GM18508 (cell line): ENCODE results near the gene SLC12A3.

Experiments
- ATAC-seq: cut with Tn5 transposase; IDR thresholded peaks from one replicate; pipeline ENCODE4 v1.9.1; 2021; ENCODE audit warnings: moderate number of reproducible peaks; ENCODE audit not compliant: insufficient read depth, unreplicated experiment

Gene SLC12A3, protein sequence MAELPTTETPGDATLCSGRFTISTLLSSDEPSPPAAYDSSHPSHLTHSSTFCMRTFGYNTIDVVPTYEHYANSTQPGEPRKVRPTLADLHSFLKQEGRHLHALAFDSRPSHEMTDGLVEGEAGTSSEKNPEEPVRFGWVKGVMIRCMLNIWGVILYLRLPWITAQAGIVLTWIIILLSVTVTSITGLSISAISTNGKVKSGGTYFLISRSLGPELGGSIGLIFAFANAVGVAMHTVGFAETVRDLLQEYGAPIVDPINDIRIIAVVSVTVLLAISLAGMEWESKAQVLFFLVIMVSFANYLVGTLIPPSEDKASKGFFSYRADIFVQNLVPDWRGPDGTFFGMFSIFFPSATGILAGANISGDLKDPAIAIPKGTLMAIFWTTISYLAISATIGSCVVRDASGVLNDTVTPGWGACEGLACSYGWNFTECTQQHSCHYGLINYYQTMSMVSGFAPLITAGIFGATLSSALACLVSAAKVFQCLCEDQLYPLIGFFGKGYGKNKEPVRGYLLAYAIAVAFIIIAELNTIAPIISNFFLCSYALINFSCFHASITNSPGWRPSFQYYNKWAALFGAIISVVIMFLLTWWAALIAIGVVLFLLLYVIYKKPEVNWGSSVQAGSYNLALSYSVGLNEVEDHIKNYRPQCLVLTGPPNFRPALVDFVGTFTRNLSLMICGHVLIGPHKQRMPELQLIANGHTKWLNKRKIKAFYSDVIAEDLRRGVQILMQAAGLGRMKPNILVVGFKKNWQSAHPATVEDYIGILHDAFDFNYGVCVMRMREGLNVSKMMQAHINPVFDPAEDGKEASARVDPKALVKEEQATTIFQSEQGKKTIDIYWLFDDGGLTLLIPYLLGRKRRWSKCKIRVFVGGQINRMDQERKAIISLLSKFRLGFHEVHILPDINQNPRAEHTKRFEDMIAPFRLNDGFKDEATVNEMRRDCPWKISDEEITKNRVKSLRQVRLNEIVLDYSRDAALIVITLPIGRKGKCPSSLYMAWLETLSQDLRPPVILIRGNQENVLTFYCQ

DNA sequence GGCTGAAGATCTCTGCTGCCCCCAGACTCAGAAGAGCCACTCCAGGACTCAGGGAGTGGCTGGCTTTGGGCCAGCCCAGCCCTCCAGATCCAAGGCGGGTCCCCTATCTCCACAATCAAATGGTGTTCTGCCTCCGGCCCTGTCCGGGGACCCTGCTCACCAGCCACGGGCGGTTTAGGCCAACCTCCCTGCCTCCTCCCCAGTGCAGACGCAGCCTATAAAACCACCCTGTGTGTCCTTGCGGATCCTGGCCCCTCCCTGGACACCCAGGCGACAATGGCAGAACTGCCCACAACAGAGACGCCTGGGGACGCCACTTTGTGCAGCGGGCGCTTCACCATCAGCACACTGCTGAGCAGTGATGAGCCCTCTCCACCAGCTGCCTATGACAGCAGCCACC is at the start of gene SLC12A3:
Gene SLC12A3, plus strand, starts transcription at position 248 of the 400 bp plus-strand sequence. Its CDS starts 29 bp downstream, at position 277.
- ATAC-seq: no peak

DNA sequence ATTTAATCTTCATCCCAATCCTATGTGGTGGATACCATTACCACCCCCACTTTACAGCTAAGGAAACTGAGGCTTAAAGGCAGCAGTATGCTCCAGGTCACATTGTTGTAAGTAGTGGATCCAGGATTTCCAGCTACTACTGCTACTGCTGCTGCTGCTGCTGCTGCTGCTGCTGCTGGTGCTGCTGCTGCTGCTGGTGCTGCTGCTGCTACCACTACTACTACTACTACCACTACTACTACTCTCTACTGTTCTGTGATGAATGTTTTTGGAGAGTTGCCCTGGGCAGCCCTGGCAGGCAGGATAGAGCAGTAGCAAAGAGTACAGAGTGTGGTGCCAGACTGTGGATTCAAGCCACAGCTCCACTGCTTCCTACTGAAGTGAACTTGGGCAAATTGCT is 49.3 kb upstream of the SLC12A3 start:
- ATAC-seq: no peak

DNA sequence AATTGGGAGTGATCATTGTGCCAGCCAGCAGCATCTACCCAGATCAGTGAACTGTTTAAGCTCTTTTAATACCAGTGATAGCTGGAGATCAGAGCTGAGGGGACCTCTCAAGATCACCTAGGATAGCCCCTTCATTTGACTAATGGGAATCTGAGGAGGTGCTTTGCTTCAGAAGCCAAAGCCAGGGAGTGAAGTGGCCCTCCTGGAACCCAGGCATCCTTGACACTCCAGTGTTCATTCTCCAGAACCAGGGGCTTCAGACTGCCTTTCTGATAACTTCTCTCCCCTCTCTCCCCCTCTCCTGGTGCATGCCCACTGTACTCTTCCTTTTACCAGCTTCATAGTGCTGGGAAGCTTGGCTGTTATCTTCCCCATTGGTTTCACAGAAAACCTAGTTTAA is 48.0 kb upstream of the SLC12A3 start:
- ATAC-seq: no peak

DNA sequence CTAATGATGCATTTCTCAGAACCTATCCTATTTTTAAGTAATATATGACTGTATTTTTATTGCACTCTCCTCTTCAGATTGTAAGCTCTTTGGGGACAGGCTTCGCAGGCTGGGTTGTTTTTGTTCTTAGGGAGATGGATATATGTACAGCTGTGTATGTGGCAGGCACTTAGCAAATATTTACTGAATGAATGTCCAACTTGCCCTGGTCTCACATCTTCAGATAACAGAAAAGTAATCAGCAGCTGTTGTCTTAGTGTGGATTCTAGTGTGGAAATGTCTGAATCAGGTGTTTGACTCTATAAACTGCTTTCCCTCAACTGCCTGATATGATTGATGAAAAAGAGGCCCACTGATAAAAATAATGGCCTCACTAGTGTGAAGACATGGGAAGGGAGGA is 47.1 kb upstream of the SLC12A3 start:
- ATAC-seq: no peak

DNA sequence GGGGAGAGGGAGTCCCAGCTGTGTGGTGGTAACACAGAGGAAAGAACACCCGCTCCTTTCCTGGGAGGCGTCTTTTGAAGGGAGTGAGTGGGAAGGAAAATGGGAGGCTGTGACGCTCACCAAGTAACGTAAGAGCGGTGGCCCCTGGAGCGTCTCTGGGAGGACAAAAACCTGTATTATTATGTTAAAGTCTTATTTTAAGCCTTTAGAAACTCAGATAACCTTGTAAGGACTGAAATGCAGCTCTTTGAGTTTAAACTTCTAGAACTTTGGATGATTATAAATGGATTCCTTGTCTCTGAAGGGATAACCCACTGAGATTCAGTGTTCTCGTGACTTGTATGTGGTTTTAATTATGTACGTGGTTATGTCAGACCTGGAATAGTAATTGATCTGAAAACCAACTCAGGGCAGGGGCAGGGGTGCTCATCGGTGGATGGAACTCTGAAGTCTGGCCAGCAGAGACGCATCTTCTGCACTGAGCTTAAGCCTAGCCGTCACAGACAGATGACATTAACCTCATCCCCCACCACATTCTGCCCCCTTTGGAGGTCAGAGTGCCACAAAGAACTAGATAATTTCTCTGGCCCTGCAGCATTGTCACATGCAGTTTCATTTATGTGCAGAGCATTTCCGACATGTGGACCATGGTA is 41.8 kb upstream of the SLC12A3 start:
- ATAC-seq: no peak

DNA sequence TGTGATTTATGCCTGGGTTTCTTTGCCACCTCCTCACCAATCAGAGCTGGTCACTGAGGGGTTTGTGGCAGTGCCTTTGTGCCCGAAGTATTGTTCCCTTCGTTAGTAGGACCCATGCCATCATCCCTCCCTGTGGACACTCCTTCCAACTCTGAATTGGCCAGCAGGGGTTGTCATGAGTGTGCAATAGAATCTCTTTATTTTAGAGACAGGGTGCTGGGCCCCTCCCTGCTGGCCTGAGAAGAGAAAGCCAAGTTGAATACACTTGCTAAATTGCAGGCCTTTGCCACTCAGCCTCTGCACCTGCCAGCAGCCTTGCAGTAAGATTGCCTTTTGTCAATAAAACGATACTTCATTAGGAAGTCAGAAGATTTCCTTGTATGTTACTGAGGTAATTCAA is 40.7 kb upstream of the SLC12A3 start:
- ATAC-seq: no peak

DNA sequence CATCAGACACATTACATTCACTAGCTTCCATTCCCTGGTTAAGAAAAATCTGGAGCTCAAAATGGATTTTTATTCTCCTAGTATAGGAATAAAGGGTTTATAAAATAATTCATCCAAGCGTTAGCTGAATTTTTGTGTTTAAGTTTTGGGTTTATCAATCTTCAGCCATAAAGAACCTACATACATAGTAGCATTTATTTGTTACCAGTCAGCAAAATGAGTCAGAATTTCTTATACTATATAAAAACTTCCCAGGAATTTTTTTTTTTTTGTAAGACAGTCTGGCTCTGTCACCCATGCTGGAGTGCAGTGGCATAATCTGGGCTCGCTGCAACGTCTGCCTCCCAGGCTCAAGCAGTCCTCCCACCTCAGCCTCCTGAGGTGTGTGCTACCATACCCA is 40.2 kb upstream of the SLC12A3 start:
- no peak for ATAC-seq

DNA sequence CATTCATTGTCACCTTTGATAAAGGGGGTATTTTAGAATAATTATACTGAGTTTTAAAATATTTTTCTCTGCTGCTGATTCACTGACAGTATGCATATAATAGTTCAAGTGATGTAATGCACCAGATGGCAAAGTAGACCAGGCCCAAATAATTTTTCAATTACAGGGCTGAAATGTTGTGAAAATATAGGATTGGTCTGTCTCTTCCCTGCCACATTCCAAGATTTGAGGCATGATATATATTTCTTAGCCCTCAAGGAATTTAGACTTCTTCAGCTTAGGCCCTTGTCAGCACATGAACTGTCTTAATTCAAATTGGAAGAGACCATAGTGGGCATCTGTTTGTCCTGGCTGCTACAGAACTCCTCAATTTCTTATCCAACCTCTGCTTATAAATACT is 39.2 kb upstream of the SLC12A3 start:
- ATAC-seq: no peak

DNA sequence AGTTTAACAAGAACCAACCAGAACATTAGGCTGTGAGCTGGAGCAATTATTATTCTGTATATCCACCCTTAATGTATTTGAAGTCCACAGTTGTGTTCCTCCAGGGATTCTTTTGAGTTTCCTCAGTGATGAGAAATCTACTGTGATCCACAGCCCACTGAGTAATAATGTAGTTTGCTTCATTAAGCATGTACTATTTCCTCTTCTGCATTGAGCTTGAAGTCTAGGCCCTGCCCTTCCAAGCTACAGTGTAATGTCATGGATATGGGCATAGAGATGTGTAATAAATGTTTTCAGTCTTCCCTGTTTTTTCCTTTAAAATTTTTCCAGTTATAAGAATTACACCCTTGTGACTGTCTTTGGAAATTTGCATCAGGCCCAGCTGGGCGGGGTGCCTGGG is 36.4 kb upstream of the SLC12A3 start:
- ATAC-seq: no peak

DNA sequence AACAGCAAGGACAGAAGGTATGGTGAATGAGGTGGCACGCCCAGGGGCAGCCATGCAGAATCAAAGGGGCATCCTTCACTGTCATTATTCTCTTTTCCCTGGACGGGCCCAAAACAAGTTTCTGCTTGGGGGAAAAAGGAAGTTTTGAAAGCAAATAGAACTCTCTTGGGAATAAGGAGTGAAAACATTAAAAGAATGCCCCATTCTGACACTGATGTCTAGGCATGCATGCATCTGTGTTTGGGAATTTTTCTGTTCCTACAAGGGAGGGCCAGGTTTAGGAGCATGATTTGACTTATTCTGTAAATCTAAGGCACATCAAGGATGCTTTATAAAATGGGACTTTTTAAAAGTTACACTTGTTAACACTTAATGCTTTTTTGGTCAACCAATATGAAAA is 34.3 kb upstream of the SLC12A3 start:
- ATAC-seq: no peak

DNA sequence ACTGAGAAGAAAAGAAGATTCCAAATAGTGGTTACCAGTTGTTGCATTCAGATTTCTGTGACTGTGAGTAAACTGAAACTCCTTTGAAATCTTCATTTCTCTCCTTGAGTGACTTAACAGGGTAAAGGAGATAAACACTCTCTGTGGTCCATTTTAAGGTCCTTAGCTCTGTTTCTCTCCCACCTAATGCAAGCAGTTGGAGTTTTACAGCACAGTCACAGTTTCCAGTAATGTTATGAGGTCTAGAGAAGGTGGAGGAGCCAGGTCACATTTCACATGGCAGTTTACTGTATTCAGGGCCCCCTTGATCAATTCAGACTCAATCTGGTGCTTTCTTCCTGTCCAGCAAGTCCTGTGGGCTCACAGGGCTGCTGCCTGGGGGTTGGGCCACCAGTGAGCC is 32.2 kb upstream of the SLC12A3 start:
- ATAC-seq: no peak

DNA sequence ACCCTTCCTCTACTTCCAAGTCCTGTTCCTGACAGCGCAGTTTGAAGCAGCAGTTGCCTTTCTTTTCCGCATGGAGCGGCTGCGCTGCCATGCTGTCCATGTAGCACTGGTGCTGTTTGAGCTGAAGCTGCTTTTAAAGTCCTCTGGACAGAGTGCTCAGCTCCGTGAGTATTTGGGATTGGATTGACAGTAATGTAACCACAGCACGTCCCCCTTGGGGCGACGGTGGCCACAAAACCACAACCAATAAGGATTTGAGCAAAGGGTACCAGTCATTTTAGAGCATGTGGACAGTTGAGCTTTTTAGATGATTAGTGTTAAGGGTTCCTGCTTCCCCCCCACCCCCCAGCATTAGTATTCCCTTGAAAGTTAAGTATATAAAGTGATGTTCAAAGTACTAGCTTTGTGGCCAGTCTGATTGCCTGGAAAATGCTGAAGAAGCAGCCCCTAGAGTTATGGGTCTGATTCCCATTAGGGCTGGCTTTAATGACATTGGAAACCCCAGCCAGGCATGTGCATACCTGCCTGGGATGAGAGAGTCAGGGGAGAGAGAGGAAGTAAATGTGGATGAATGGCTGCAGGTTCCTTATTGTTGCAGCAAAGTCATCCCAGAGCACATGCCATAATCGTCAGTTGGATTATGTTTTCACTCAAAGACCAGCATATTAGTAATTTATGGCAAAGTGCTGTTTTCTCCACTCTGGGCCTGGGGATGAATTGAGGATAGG is 31.6 kb upstream of the SLC12A3 start:
- no peak for ATAC-seq

DNA sequence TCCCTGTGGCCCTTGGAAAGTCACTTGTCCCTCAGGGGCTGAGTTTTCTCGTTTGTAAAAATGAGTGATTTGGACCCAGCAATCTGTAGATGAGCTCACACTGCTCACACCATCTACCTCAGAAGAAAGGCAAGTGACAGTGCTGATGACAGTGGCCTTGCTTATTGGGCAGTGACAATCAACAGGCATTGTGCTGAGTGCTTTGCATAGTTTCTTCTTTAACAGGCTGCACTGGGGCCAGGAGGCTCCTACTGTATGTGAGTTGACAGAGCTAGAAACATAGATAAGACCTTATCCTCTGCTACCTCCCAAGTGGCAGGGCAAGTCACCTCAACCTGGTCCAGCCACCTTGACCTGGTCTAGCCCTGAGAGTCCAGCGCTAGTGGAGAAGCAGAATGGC is 29.7 kb upstream of the SLC12A3 start:
- no peak for ATAC-seq

DNA sequence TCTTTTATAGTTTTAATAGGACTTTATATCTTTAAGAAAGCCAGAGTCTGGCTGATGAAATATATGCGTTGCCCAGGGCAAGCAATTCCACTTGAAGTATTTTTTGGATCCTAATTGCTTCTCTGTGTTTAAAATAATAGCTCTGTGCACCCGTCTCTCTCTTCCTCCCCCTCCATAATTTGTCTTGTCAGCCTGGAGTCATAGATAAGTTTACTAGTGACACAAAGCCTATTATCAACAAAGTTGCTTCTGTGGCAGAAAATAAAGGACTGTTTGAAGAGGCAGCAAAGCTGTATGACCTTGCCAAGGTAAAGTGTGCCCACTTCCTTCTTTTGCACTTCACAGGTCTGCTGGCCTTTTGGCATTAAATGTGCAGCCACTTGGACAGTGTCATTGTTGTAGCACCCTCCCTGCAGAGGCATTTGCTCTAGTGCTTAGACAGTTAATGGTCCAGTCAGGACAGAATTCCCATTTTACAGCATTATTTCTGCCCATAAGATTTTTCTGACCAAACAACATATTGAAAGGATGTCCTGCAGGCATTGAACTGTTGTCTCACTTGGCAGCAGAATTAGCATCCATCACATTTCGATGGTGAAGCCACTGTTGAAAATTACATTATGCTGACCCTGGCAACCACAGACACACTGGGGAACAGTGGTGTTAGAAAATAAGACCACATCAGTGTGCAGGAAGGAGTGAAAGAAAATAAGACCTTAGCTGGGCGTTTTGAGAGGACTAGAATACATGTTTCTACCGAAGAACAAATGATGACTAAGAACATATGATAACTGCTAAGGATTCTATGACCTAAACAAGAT is 28.4 kb upstream of the SLC12A3 start:
- ATAC-seq: no peak

DNA sequence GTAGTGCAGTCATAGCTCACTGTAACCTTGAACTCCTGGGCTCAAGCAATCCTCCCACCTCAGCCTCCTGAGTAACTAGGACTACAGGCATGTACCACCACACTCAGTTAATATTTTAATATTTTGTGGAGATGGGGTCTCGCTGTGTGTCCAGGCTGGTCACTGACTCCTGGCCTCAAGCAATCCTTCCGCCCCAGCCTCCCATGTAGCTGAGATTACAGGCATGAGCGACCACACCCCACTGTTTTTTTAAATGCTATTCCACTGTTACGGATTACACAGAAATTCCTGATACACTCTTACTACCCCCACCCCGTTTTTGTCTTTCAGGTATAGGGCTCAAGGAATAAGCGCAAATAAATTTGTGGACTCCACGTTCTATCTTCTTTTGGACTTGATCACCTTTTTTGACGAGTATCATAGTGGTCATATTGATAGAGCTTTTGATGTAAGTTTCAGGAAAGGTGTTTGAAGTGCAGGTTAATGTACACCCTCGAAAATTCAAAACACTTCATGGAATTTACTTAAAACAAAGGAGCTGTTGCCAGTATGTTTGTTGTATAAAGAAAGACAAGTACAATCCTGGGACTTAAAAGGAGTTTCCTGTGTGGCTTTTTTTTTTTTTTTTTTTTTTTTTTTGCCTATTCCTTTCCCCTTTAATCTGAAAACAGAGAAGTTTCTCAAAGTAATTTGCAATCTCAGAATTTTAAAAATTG is 26.2 kb upstream of the SLC12A3 start:
- ATAC-seq: no peak

DNA sequence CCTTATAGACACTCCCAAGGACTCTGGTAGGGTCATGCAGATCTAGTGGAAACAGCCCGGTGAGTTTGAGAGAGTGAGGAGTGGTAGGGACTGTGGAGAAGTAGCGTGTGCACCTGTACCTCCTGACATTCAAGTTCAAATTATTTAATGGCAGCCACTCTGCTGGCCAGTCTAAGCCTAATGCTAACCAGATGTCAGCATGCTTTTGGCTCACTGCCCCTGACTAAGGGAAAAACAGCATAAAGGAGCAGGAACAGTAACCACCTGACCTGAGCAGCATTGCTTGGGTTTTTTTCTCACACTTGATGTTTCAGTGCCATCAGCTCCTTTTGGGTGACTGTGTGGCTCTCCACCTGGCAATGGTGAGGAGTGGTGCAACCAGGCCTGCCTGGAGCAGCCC is 23.8 kb upstream of the SLC12A3 start:
- no peak for ATAC-seq

DNA sequence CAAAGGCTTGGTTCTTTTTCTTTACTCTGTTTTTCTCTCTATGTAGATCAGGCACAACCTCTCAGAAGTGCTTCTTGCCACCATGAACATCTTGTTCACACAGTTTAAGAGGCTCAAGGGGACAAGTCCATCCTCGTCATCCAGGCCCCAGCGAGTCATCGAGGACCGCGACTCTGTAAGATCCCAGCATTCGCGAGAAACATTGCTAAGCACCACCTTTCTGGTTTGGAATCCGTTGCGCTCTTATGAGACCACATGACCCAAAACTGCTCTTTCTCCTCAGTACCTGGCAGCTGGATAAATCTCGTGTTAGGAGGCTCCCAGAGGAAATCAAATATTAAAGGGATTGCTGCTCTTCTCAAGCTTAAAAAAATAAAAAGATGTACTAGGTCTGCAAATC is 23.3 kb upstream of the SLC12A3 start:
- no peak for ATAC-seq

DNA sequence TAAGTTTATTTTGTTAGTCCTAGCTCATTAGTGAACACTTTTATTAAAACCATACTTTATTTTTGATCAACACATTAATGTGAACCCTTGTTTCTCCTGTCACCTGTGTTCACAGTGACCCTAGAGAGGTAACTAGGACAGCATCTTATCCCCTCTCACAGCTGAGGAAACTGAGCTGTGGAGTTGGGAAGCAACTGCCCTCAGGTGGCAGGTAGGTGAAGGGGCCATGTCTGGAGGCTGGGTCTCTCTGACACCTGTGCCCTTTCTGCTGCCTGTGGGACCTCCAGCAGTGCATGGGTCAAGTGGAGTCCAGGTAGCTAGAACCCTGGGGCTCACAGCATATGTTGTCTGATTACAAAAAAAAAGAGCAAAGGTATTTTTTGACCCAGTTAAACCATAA is 22.9 kb upstream of the SLC12A3 start:
- no peak for ATAC-seq

DNA sequence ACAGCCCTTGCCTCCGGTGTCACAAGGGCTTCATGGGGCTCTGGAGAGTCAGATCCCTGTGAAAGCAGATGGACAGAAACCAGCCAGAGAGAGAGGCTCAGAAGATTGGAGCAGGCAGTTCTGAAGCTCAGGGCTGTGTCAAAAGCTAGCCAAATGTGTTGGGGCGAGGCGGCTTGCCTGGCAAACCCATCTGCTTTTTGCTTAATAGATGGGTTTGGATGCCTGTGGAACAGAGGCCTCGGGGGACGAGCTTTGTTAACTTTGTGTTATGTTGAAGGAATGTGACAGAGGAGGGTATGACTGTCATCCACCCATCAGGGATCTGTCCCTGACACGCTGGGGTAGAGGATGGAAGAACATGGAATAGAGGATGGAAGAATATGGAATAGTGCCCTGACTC is 21.0 kb upstream of the SLC12A3 start:
- no peak for ATAC-seq
